ENCODE measurements around the gene AAGAB. TPM values are rescaled to one million over a fixed set of nuclear protein-coding genes. Genes with fewer than 3 reads are reported as not detected.

Gene AAGAB
- total and polyA plus RNA-seq, 12 donors = 12.4 to 63.7 (median 29.2) TPM

DNA sequence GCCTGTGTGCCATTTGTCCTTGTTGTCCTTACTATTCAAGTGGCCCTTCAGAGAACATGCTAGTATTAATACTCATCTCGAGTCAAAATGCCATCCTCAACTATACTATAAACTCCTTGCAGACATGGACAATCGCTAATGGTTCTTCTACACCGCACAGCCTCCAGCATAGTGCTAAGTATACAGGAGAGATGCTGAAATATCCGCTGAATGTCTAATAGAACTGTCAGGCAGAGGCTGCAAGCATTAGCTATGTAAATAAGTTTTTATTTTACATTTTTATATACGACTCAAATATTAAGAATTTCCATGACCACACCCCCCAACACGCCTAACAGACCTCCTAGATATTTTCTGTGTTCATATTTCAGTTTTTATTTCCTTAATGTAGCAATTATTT lies 39.4 kb downstream of the AAGAB start:
- intact Hi-C loops (cut with DNase I) = no loop called here
- H3K27ac ChIP-seq = no peak overlapping the region
- no peaks in the 10 kb centered on the region for H3K4me1 ChIP-seq (replicated peaks in 1 of 2)
- DNase-seq = no peak
- TF ChIP-seq, protein P1, sequence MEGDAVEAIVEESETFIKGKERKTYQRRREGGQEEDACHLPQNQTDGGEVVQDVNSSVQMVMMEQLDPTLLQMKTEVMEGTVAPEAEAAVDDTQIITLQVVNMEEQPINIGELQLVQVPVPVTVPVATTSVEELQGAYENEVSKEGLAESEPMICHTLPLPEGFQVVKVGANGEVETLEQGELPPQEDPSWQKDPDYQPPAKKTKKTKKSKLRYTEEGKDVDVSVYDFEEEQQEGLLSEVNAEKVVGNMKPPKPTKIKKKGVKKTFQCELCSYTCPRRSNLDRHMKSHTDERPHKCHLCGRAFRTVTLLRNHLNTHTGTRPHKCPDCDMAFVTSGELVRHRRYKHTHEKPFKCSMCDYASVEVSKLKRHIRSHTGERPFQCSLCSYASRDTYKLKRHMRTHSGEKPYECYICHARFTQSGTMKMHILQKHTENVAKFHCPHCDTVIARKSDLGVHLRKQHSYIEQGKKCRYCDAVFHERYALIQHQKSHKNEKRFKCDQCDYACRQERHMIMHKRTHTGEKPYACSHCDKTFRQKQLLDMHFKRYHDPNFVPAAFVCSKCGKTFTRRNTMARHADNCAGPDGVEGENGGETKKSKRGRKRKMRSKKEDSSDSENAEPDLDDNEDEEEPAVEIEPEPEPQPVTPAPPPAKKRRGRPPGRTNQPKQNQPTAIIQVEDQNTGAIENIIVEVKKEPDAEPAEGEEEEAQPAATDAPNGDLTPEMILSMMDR (IDR thresholded peaks at IDR 0.05) = no peak
- WGBS, 4 donors = 88 to 98% (median 93%) methylated on average over 6 of the region's 6 CpGs
- no peak overlapping the region for H3K4me3 ChIP-seq
- H3K36me3 ChIP-seq (replicated peaks in 1 of 2) = no peaks in the 10 kb centered on the region
- no peaks in the 10 kb centered on the region for H3K9me3 ChIP-seq (replicated peaks in 1 of 3)
- H3K27me3 ChIP-seq = no peaks in the 10 kb centered on the region

DNA sequence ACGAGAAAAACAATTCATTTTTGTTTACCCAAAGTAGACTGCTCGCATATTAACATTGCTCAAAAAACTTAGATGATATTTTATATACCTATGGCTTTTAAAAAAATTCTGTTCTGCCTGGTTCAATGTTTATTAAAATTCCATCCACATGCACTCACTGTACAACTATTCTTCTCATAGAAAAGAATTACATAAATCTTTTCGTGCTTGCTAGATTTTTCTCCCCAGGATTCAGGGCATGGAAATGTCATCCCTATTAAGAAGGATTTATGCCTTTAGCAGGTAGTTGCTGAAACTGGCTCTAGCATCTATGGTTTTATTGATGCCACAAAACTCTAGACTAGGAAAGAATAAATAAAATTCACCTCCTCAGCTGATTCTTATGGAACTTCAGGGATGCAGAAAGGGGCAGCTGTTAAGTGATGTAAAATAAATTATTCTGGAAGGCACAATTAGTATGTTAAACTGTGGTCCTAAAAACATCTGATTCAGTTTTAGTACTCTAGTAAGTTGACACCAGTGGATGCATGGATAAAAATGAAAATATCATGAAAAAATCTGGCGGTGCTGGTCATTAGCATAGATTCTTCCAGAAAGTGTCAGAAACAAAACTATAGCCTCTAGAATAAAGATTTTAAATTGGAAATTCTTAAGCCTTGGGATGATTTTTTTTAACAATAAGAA lies 41.6 kb downstream of the AAGAB start:
- no peak for TF ChIP-seq POLR2A (IDR thresholded peaks at IDR 0.05)
- TF ChIP-seq, protein P1 (IDR thresholded peaks at IDR 0.05) = no peak
- WGBS, 4 donors = 83 to 96% (median 94%) methylated on average over 4 of the region's 4 CpGs
- DNase-seq = no peak
- Histone ChIP-seq H3K9me3 (replicated peaks in 1 of 3) (no peaks in the 10 kb centered on the region), H3K36me3 (replicated peaks in 1 of 2) (no peaks in the 10 kb centered on the region), H3K27me3 (no peaks in the 10 kb centered on the region), H3K4me3 (no peak overlapping the region), H3K27ac (no peak overlapping the region), H3K4me1 (replicated peaks in 1 of 2) (no peaks in the 10 kb centered on the region)
- intact Hi-C loops (cut with DNase I) = no loop called here

DNA sequence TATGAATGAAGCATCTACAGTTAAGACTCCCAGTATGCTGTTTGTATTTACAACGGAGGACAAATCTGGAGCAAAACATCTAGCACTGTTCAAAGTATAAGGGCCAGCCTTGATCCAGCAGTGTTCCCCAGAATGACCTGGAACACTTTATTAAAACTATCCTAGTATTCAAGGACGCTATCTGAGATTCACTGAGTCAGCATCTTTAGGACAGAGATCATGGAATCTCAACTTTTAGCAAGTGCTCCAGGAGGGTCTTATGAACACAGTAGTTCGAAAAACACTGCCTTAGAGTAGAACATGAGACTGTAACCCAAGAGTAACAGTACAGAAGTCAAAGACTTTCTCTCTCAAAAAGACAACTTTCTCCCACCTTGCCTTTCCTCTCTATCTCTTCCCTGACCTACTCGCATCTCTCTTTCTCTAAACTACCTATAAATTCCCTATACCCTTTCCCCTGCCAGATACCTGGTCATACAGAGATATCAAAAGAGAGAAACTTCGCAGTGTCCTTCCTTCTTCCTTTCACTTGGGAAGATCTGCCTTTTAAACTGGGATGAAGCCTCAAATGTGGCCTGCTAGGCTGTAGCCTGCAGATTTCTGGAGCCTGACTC lies 43.8 kb downstream of the AAGAB start:
- WGBS, 4 donors = 80 to 90% (median 89%) methylated on average over 5 of the region's 5 CpGs
- no peaks in the 10 kb centered on the region for H3K4me1 ChIP-seq (replicated peaks in 1 of 2)
- no peak for DNase-seq
- no peak overlapping the region for H3K27ac ChIP-seq
- H3K27me3 ChIP-seq = no peaks in the 10 kb centered on the region
- TF ChIP-seq, protein P1 (IDR thresholded peaks at IDR 0.05) = no peak
- no peak for TF ChIP-seq POLR2A (IDR thresholded peaks at IDR 0.05)
- H3K9me3 ChIP-seq (replicated peaks in 1 of 3) = no peaks in the 10 kb centered on the region
- H3K36me3 ChIP-seq (replicated peaks in 1 of 2) = no peaks in the 10 kb centered on the region
- intact Hi-C loops (cut with DNase I) = no loop called here
- no peak overlapping the region for H3K4me3 ChIP-seq

DNA sequence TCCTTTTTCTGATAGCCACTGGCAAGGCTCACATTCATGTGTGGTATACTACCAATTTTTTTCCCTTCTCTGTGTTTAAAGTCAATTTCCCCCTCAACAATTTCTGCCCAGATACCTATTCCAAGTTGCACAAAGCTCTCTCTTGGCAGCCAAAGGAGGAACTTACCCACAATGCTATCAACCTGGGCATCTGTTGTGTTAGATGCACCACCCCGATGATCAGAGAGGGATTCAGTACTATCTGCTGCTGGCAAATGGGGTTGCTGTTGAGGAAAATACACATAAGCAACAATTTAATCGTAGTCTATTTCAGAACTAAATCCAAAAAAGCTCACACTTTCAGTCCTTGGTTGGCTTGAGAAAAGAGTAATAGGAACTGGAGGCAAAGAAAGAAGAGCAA lies 46.1 kb downstream of the AAGAB start:
- no peak overlapping the region for H3K4me3 ChIP-seq
- intact Hi-C loops (cut with DNase I) = no loop called here
- H3K27me3 ChIP-seq = no peaks in the 10 kb centered on the region
- peaks cover 0 to 7% of the 10 kb centered on the region in 2 donors for H3K36me3 ChIP-seq (replicated peaks in 1 of 2)
- no peak for DNase-seq
- H3K27ac ChIP-seq = no peak overlapping the region
- H3K4me1 ChIP-seq (replicated peaks in 1 of 2) = no peaks in the 10 kb centered on the region
- 67 to 97% (median 94%) methylated on average over 2 of the region's 2 CpGs for WGBS, 4 donors
- TF ChIP-seq, protein P1 (IDR thresholded peaks at IDR 0.05) = no peak
- TF ChIP-seq POLR2A (IDR thresholded peaks at IDR 0.05) = no peak
- H3K9me3 ChIP-seq (replicated peaks in 1 of 3) = no peaks in the 10 kb centered on the region
